ENCODE data around the gene ITGB5.
"Not testable (repeated sequence)": the region's sequence is repeated elsewhere in the genome, so short reads cannot be mapped to it uniquely, and the experiment has no call there.

ITGB5 gene

DNA sequence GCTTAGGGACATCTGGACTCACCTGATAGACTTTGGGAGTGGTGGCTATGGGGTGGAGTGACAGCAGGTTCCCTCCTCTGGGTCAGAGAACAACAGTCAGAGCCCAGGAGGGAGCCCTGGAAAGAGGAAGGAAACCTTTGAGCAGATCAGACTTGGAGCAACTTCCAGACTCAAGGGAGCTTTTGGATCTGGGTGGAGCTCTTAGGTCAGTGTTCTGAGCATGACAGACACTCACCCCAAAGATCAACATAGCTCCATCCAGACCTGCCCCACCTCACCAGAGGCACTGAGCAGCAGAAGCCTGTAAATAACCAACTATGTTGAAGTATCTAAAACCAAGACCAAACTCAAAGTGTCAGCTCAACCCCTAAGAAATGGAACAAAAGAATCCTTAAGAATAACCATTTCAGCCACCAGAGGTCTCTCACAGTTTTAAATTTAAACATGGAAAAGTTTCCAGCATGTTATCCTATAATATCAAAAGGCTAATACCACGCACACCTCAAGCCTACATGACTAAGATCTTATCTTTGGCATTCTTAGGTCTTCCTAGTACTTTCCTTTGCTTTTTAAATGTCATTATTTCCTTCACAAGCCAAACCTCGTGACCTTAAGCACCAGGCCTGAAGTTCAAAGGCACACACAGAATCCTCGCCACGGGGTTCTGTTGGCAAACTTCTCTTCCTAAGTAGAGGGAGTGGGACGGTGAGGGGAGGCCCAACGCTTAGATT, 100.5 kb downstream of the ITGB5 start:
- DNase-seq (ENCODE audit: low spot score), result no peak

DNA sequence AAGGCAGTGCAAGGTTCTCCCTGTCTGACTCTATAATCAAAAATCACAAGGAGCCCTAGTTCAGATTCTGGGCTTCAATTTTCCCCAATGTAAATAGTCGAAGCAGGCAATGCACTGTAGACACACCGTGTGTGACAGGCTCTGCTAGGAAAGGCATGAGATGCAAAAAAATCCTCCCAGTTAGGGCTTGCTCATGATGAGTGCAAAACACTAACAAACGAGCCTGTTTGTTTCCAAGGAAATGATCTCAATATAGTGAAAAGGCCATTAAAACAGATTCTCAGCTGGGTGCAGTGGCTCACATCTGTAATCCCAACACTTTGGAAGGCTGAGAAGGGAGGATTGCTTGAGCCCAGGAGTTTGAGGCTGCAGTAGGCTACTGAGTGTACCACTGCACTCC, 101.2 kb downstream of the ITGB5 start:
- DNase-seq (ENCODE audit: low spot score), result no peak

DNA sequence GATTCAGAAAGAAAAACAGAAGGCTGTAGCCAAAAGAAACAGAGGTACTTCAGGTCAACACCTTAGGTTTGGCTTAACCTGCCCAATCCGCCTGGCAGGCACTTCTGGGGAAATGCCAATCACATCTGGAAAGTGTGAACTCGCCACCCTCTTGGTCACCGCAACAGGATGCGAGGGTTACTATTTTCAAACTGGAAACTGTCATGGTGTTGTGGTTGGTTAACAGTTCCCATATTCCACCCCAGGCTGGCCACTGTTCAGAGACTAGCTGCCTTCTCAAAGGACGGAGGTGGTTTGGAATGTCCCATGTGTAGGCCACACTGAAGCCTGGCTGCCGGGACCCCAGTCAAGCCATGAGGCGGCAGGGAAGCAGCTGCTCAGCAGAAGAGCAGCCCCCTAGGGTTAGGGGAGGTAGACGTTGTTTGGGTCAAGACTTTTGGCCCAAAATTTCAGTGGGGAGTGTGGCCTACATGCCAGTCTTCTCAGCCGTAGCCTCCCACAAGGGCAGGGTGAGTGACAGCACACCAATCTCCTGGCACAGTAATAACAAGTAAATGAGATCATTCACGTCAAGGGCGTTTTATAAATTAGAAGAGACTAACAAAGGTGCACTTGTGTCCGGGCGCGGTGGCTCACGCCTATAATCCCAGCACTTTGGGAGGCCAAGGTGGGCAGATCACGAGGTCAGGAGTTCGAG, 102.3 kb downstream of the ITGB5 start:
- no peak for DNase-seq (ENCODE audit: low spot score)

DNA sequence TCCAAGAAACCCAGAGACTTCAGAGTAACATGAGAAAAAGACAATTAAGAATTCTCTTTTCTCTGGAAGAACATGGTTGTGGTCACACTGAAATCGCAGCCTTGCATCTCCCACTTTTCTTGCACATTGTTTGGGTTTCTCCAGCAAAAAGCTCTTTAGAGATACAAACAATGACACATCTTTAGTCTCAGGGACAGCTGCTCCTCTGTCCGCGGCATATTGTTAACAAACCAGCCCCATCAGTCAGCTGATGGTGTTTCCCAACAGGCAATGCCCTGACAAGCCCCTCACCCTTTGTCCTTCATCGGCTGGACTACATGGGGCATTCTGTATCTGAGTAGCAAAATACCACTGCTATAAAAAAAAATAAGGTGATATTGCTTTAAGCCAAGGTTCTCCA, 103.5 kb downstream of the ITGB5 start:
- no peak for DNase-seq (ENCODE audit: low spot score)

DNA sequence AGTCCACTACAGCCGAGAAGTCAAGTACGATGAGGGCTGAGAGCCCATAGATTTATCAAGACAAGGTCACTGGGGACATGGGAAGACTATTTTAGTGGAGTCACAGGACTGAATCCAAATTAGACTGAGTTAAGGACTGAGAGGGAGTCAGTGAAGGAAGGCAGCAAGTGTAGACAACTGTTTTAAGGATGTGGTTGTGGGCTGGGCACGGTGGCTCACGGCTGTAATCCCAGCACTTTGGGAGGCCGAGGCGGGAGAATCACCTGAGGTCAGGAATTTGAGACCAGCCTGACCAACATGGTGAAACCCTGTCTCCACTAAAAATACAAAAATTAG, 104.8 kb downstream of the ITGB5 start:
- DNase-seq (ENCODE audit: low spot score), result not testable (repeated sequence)

DNA sequence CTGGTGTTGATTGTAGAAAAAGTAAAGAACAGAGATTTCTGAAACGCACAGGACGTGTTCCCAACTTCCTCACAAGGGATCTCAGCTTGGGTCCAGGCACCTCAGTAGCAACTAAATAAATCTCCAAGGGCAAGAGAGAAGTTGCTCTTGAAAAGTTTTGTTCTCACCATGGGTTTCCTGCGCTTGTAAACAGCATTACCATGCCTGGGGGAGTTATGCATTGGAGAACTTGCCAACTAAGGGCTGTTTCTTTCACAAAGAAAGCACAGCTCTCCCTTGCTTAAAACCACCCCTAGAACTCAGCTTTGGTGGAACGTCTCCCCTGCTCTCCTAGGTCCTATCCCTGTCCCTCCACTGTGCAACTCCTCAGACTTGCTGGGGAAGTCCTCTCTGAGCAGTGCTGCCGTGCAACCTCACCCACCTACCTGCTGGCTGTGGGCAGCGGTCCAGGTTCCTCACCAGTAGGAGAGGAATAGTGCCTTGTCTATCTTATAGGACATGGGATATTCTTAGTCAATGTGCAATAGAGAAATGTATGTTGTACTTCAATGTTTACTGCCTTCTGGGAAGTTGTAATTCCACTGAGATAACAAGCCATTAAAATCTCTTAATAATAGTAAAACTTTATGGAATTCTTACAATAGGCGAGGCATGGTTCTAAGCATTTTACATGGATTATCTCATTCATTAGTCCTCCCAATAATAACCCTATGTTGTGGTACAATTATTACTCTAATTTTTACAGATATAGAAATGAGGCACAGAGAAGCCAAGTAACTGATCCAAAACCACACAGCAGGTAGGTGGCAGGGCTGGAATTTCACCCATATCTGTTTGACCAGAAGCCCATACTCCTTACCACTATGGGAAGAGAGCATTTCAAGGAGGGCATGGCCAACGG, 105.4 kb downstream of the ITGB5 start:
- DNase-seq (ENCODE audit: low spot score), result no peak

DNA sequence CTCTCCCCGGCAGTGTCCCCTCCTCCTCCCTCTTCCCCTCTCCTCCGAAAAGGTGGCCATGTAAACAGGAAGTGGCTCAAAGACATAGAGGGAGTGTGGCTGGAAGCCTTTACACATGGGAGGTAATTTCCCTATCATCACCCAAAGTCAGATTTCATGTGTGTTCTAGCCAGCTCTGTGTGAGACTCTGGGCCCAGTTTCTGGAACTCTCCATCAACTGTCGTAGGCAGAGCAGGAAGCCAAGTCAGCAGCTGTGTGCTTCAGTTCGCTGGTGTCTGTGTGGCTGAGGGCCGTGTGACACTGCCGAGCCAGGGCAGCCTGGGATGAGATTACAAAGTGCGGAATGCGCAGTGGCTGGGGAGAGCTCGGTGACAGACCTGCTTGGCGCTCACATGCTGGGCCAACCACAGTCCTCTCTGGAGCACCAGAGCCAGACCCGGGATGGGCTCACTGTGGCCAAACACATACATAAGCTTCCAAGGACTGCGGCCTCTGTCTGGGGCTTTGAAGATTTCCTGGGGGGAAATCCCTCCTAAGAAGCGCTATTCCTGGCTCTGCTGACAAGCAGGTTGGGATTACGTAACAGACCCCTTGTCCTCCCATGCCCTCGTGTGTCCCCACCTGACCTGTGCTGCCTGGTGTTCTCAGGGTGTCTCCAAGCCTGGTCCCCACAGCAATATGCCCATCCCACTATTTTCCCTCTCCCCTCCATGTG, 106.2 kb downstream of the ITGB5 start:
- DNase-seq (ENCODE audit: low spot score), result no peak

DNA sequence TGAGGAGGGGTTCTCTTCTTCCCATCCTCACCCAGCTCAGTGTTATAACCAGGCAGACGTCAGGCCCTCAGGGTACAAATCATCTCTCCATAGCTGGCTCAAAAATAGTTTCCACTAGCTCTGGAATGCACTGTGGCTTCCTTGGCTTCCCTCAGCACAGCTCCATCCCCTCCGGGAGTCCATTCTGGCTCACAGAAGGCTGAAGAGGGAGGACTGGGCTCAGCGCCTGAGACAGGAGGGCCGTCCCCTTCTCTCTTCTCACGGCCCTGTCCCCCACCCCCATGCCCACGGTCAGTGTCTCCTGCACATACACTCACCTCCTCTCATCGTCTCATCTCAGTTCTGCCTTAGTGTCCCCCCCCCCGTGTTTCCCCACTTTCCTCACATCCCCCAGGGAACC, 106.8 kb downstream of the ITGB5 start:
- DNase-seq (ENCODE audit: low spot score), result no peak

DNA sequence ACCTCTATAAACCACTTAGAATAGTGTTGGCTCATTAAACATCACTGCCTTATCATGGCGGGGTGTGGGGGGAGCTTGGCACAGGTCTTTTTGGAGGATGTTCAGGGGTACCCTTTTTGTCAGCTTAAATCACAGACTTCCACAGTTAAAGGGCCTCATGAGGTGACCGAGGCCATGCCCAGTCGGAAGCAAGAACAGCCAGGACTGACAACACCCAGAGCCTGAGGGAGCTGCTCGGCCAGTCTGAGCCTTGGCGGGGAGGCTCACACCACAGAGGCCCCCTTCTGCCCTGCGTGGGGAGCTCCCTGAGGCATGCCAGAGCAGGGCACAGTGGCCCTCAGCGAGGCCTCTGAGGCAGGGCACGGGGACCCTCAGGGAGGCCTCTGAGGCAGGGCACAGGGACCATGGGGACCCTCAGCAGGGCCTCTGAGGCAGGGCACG, 107.4 kb downstream of the ITGB5 start:
- no peak for DNase-seq (ENCODE audit: low spot score)

DNA sequence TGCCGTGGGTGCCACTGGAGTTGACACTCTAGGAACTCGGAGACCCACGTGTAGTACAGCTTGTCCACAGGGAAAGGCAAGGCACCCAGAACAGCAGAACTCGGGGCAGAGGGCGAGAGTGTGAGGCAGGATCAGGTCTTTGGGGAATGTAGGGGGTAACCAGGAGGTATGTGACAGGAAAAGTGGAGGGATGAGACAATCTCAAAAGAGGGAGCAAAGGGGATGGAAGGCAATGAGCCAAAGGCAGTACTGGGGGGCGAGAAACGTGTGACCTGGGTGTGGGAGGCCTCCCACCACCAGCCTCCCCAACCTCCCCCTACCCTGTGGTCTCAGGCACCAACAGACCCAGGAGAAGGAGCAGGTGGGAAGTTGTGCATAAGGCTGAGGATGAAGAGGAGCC, 108.0 kb downstream of the ITGB5 start:
- DNase-seq (ENCODE audit: low spot score), result no peak

DNA sequence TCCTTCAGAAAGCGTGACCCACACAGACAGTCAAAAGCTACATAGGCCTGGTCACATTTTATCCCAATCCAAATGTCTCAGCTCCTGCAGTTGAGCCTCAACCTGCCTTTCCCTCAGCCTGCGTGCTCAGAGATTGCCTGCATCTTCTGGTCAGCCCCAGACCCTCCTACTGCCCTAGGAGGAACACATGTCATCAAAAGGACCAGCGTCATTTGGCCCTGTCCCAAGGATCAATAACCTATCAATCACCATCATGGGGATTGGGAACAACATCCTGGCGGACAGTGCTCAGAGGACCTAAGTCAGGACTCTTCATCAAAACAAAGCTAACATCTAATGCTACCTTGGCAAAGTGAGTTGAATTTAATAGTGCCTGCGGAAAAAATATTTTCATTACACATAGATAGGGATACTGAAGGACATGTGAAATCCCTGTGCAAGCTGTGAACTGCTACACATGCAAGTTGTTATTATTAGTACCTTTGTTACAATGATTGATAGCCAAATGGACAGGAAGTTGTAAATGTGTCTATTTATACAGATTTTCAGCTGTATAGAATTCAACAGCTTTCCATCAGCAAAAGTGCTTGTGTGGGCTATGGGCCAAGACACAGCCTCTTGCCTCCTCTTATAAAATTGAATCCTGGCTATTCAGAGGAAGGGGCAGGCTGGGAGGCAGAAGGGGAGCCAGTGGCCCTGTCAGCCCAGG, 109.2 kb downstream of the ITGB5 start:
- no peak for DNase-seq (ENCODE audit: low spot score)

DNA sequence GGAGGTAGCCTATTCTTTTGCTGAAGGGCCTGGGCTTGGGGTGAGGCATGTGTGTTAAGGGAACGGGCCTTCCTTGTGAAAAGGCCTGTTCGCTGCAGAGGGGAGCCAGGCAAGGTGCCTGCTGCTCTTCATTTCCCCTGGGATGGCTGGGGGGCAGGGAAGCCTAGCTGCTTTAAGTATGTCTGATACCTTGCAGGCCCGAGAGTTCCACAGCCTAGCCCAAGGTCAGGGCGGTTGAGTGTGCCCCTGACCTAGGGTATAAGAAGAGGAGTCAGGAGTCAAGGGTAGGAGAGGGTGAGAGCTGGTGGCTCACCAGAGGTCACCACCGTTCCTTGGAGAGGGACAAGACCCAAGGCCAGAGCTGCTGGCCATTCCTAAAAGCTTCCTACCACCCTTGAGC, 110.3 kb downstream of the ITGB5 start:
- DNase-seq (ENCODE audit: low spot score), result no peak

DNA sequence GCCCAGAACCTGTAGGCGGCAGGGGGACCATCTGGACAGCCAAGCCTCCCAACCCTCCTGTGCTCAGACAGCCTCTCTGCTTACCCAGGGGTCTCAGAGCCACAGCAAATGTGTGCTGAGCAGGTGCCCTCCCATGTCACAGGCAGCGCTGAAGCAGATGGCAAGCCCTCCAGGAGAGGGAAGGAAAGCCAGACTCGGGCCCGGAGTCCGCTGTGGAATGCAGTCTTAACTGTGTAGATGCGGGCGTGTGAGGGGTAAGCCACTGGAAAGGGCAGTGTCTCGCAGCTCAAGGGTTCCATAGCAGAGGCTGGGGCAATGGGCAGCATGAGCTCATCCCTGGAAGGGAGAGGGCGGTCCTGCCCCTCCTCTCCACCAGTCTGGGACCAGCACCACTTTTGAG, 111.3 kb downstream of the ITGB5 start:
- DNase-seq (ENCODE audit: low spot score), result no peak

DNA sequence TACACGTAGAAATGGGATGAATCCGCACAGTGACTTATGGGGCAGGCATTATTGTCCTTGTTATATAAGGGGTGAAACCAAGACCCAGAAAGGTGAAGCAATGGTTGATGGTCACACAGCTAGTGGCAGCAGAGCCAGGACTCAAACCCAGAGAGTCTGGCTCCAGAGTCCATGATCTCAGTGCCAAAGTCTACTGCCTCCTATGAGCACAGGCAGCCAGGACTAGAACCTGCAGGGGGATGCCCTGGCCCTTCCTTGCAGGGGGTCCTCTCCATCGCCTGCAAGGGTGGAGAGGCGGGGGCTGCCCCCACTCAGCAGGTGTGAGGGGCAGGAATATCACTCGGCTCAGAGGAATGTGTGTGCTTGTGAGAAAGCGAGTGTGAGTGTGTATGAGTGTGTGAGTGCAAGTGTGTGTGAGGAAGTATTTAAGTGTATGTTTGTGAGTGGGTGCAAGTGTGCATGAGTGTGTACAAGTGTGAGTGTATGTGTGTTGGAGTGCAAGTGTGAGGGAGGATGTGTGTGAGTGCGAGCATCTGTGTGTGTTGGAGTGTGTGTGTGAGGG, 112.2 kb downstream of the ITGB5 start:
- no peak for DNase-seq (ENCODE audit: low spot score)

DNA sequence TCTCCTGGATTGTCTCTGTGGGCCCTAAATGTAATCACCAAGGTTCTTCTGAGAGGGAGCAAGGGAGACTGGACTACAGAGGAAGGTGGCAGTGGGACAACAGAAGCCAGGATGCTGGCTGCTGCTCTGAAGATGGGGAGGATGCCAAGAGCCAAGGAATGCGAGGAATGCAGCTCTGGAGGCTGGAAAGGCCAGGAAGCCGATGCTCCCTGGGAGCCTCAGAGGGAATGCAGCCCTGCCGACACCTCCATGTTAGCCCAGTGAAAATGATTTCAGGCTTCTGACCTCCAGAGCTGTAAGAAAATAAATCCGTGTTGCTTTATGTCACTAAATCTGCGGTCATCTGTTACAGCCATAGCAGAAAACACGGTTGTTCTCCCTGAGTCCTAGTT, 112.8 kb downstream of the ITGB5 start:
- DNase-seq (ENCODE audit: low spot score), result no peak

DNA sequence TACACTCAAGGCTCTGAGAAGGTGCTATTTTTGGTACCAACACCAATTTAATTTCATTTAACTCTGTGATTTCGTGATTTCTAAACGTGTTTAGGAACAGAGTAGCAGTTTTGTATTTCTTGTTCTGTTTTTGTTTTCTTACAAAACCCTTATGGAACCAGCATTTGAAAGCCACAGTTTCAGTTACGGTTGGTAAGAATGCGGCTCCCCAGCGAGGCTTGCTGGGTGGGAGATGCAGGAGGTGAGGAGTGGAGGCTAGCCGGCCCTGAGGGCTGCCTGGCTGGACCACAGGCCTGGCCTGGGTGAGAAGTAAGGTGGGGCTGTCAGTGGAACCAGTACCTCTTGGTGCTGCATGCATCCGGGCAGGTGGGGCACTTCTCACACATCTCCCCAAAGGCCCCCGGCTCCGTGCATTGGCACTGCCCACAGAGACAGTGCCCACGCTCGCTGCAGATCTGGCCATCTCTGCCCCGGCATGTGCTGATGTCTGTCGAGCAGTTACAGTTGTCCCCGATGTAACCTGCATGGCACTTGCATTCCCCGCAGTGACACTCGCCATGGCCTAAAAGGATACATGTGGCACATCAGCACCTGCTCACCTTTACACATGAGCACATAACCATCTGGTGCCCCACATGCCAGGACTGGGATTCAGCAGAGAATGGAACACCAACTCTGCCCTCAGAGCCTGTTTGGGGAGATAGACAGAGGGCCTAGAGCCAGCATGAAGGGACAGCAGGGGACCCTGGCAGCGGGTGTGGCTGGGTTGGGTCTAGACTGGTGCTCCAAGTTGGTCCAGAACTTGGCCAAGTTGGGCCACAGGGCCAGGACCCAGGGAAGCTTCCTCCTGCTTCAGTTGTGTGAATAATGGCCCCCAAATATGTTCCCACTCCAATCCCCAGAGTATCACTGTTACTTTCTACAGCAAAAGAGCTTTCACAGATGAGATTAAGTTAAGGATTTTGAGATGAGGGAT, 113.5 kb downstream of the ITGB5 start:
- DNase-seq (ENCODE audit: low spot score), result no peak

DNA sequence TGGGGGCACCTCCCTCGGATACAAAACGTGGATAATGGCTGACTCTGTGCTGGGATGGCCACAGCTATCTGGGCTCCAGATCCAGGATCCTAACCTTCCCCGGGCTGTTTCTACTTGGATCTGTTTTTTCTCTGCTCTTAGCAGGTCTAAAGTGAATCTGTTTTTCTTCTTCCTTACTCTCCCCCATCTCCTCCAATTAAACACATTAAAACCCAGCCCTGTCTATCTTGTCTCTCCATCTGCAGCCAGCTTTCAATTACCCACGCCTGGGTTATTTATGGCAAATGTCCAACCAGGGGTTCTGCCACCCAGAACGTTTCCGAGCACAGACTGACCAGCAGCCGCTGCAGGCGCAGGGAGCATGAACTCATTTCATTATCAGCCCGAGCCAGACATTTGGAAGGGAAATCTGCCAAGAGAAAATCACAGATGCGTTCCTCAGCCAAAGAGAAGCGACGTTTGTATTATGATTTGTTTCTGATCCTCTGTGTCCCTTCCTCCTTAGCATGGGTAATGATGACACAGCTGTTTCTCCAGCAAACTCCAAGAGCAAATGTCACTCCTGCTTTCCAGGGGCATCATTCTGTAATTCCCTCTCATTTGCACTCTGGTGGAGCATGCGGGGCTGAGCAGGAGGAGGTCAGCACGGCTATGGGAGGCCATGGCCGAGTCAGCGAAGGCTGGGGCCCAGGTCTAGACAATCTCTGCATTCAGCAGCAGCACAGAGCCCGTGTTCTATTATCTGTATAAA, 114.9 kb downstream of the ITGB5 start:
- DNase-seq (ENCODE audit: low spot score), result no peak

DNA sequence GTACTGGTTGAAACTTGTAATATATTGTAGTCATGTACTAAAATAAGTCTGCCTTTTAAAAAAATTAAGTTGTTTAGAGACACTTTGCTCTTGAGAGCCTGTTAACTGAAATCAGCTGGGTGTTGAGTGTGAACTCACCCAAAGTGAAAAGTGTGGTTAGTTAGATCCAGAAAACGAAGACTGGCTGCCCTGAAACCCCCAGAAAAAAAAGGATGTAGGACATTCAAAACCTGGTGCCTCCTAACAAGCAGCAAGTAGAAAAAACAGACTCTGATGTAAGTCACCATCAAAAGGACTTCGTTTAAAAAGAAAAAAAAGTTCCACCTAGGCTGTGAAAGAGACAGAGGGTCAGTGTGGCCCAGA, 116.1 kb downstream of the ITGB5 start:
- no peak for DNase-seq (ENCODE audit: low spot score)

DNA sequence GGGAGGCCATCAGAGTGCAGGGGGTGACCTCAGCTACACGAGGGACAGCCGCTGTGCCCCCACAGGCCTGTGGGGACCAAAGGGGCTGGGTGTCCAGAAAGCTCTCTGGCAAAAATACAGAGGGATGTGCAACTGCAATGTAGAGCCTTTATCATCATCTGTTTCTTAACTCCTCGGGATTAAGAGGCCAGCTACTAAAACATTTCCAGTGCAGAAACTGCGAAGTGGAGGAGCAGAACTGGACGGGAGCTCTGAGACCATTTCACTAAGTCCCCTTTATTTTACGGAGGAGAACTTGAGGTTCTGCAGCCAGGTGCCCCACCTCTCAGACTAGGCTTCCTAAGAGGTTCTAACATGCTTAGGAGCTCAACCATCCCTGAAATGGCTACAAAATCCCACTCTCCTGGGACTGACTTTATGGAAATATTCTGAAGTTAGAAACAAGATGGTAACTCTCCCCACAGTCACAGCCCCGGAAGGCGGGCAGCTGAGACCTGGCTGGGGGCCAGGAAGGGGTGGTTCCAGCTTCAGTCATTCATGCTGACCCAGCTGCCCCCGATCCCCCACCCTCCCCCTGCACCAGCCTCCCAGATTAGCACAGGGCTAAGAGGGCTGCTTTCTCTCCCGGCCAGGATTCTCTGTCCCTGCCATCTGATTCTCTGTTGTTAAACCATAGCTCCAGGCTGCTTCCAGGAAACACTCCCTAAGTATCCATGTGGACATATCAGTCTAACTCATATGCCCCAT, 116.7 kb downstream of the ITGB5 start:
- no peak for DNase-seq (ENCODE audit: low spot score)

All from germinal center (tissue), 1 donor.